Type B pancreatic cell (in vitro differentiated cells): ENCODE measurements around the gene ZBTB20. TPM values are rescaled to one million over a fixed set of nuclear protein-coding genes. Genes with fewer than 3 reads are reported as not detected.

Experiments
- DNase-seq: peaks from one replicate; pipeline ENCODE4 v3.0.0; 2021; ENCODE audit warnings: mixed read lengths; ENCODE audit not compliant: unreplicated experiment; ENCODE audit errors: extremely low spot score
- H3K27ac Mint-ChIP-seq: 2 replicates; pipeline ENCODE4 v1.8.0; 2021; ENCODE audit warnings: mild to moderate bottlenecking, mixed read lengths
- H3K27me3 Mint-ChIP-seq: 2 replicates; pipeline ENCODE4 v1.8.0; 2021; ENCODE audit warnings: mixed read lengths
- H3K36me3 Mint-ChIP-seq: 2 replicates; pipeline ENCODE4 v1.8.0; 2021; ENCODE audit warnings: mixed read lengths
- H3K4me1 Mint-ChIP-seq: one replicate; pipeline ENCODE4 v1.8.0; 2021; ENCODE audit warnings: mixed read lengths; ENCODE audit not compliant: unreplicated experiment
- H3K4me3 Mint-ChIP-seq: 2 replicates; pipeline ENCODE4 v1.8.0; 2021; ENCODE audit warnings: mild to moderate bottlenecking, mixed read lengths
- H3K9me3 Mint-ChIP-seq: 2 replicates; pipeline ENCODE4 v1.8.0; 2021; ENCODE audit warnings: mixed read lengths
- CTCF ChIP-seq: fragments of 200-600 bp; sonication (generic); conservative IDR thresholded peaks from 2 replicates; pipeline ENCODE4 v1.5.0; 2021; ENCODE audit warnings: antibody characterized with exemption, mild to moderate bottlenecking
- total RNA-seq: library from RNA; stranded (reverse); gene quantifications from 2 replicates; pipeline ENCODE4 v1.2.1, GENCODE V29; 2021; ENCODE audit warnings: low replicate concordance

ZBTB20 gene
- total RNA-seq, 1 donor from 2014 or later = 14.4 TPM

- no peaks in the 10 kb centered on the region for H3K27me3 Mint-ChIP-seq
- no peak for TF ChIP-seq CTCF
- no peaks in the 10 kb centered on the region for H3K36me3 Mint-ChIP-seq
- no peak overlapping the region for H3K27ac Mint-ChIP-seq
- H3K4me3 Mint-ChIP-seq = no peak overlapping the region
- peaks cover 6% of the 10 kb centered on the region for H3K9me3 Mint-ChIP-seq
- no peaks in the 10 kb centered on the region for H3K4me1 Mint-ChIP-seq
- DNase-seq = no peak
These were observed 14.8 kb upstream of the ZBTB20 start for GRCh38 chr3:115161866-115162265.

GRCh38 chr3:115161168-115161834 lies 14.2 kb upstream of the ZBTB20 start:
- no peak for DNase-seq
- no peaks in the 10 kb centered on the region for H3K4me1 Mint-ChIP-seq
- no peak overlapping the region for H3K27ac Mint-ChIP-seq
- no peaks in the 10 kb centered on the region for H3K36me3 Mint-ChIP-seq
- H3K9me3 Mint-ChIP-seq = peaks cover 6% of the 10 kb centered on the region
- no peak overlapping the region for H3K4me3 Mint-ChIP-seq
- no peaks in the 10 kb centered on the region for H3K27me3 Mint-ChIP-seq
- TF ChIP-seq CTCF = no peak

GRCh38 chr3:115160295-115160694 lies 13.2 kb upstream of the ZBTB20 start:
- peaks cover 6% of the 10 kb centered on the region for H3K9me3 Mint-ChIP-seq
- no peak for TF ChIP-seq CTCF
- DNase-seq = no peak
- no peaks in the 10 kb centered on the region for H3K36me3 Mint-ChIP-seq
- H3K4me3 Mint-ChIP-seq = no peak overlapping the region
- H3K27me3 Mint-ChIP-seq = no peaks in the 10 kb centered on the region
- H3K27ac Mint-ChIP-seq = no peak overlapping the region
- H3K4me1 Mint-ChIP-seq = no peaks in the 10 kb centered on the region

DNA sequence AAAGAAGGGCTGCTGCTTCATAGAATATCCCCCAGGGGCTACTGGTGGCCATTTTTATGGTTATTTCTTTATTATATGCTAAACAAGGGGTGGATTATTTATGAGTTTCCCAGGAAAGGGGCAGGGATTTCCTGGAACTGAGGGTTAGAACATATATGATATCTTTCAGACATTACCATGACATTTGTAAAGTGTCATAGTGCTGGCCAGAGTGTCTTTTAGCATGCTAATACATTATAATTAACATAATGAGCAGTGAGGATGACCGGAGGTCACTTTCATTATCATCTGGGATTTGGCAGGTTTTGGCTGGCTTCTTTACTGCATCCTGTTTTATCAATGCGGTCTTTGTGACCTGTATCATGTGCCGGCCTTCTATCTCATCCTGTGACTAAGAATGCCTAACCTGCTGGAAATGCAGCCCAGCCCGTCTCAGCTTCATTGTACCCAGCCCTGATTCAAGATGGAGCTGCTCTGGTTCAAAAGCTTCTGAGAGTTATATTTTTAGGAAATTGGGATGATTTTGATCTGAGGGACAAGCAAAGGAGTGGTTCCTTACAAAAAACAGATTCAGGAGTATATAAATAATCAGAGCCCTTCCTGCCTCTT lies 9.1 kb upstream of the ZBTB20 start:
- Mint-ChIP-seq H3K36me3 (no peaks in the 10 kb centered on the region), H3K4me1 (no peaks in the 10 kb centered on the region), H3K4me3 (no peak overlapping the region), H3K27me3 (no peaks in the 10 kb centered on the region), H3K9me3 (peaks cover 6% of the 10 kb centered on the region), H3K27ac (no peak overlapping the region)
- TF ChIP-seq CTCF = no peak
- DNase-seq = no peak

- no peak for DNase-seq
- TF ChIP-seq CTCF = no peak
These were observed 7.5 kb upstream of the ZBTB20 start for GRCh38 chr3:115154611-115155010.

More at GRCh38 chr3:115154611-115155010, 7.5 kb upstream of the ZBTB20 start:
- no peaks in the 10 kb centered on the region for H3K36me3 Mint-ChIP-seq
- no peak overlapping the region for H3K27ac Mint-ChIP-seq
- no peaks in the 10 kb centered on the region for H3K27me3 Mint-ChIP-seq
- H3K4me3 Mint-ChIP-seq = no peak overlapping the region
- H3K4me1 Mint-ChIP-seq = no peaks in the 10 kb centered on the region
- H3K9me3 Mint-ChIP-seq = peaks cover 6% of the 10 kb centered on the region
